ENCODE data around the gene ACOT7.

Gene ACOT7

DNA sequence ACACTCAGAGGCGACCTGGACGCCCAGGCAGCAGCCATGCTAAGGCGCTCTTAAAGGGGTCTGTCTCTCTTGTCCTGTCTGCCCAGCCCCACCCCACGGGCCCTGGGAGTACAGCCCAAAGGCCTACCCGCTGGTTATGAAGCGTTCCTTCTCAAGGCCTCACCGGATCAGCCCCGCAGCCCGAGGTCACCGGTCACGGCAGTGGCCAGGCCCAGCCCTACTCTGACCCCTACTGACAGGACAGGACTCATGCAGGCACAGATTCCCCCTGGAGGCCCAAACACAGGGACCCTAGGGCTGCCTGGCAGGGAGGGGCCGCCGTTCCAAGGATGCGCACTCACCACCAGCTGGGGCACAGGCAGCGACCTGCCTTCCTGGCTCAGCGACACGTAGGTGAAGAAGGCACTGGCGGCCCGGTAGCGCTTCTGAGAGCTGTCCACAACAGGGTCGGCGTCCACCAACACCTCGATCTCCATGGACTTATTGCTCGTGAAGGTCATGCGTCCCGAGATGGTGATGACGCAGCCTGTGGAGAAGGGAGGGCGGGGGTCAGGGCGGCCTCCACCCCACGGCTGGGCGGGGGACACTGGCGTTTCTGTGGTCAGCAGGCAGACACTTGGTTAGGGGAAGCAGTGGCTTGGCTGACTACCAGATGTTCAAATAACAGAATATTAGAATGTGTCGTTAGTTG, 112.7 kb downstream of the ACOT7 start:
- no peak for DNase-seq

DNA sequence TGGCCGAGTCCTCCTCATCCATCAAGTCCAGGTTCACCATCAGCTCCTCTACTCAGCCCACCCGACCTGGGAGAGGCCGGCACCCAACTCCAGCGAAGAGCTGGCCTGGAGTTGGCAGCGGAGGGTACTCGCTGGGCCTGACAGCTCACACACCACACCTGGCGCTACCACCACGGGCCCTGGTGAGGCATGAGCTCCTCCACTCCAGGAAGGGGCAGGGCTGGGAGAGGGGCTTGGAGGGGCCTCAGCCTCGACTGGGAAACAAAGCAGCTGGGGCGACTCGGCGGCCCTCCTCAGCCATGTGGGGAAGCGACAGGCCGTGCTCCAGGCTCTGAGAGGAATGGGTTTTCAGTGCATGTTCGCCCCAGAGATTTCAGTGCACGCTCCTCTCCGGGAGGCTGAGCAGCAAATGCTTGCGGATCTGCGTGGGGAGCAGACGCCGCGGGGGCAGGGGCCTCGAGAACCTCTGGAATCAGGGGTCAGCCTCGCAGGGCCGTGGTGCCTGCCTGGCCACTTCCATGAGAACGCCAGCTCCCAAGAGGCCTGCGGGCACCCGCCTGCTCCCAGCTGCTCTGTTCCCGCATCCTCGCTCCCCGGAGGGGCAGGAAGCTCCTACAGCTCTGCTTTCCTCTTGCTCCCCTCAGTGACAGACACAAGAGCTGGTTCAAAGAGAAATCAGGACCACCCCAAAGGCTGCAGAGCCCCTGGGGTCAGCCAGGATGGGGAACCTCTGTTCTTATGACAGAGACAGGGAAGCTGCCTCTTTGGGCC, 113.8 kb downstream of the ACOT7 start:
- no peak for DNase-seq

DNA sequence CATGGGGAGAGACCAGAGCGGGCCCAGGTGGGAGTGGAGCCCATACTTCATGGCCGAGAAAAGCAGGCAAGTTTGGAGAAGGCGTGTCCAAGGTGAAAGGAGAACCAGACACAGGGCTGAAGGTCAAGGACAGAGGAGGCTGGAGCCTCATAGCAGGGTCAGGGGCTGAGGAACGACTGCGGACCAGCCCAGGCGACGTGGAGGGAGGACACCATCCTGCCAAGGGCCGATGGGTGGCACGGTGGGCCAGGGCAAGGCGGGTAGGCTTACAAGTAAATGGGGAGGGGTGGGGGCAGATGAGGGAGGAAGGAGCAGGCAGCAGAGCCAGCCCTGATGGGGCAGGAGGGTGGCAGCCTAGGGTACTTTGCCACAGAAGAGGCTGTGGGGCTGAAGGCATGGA, 114.5 kb downstream of the ACOT7 start:
- no peak for DNase-seq

DNA sequence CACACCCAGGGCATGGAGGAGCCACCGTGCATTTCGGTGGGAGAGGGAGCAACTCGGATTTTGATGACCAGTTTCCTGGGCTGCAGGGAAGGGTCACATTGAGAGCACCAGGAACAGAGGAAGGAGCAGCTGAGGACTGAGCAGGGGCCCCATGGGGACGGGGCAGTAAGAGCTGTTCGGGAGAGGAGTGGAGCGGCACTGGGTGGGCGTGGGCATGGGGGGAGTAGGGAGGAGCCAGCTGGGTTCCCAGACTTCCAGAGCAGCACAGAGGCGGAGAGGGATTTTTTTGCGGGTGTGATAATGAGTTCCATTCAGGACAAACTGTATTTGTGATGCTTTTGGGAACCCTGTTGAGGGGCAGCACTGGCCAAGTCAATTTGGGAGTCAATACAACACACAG, 115.3 kb downstream of the ACOT7 start:
- DNase-seq = peak; percentile 94

DNA sequence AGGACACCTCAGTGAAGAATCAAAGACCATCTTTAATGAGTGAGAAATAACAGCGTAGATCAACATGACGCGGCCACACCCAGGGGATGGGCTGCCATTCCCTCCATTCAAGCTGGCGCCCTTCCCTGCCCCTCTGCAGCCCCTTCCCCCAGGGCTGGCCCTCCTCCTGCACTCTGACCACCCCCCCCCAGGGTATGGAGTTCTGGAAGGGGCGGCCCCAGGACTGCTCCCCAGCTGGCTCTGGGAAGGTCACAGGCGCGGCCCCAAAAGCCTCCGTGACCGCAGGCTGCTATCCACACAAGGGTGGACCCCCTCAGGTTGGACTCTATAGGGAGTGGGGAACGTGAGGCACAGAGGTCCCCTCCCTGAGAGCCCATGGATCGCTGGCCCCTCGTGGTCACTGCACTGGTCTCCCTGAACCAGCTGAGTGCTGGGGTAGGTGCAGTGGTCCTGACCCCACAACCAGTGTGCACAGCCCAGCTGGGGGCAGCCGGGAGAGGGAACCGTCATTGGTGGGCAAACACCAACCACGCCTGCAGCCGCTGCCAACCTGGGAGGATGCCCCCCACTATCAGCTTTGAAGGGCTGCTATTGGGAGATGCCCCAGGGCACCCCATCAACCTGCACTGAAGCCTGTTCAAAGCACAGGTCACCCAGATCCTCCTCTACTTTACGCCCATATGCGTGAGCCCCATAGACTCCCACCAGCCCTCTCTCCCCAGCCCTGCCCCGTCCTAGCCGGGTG, 116.6 kb downstream of the ACOT7 start:
- no peak for DNase-seq

DNA sequence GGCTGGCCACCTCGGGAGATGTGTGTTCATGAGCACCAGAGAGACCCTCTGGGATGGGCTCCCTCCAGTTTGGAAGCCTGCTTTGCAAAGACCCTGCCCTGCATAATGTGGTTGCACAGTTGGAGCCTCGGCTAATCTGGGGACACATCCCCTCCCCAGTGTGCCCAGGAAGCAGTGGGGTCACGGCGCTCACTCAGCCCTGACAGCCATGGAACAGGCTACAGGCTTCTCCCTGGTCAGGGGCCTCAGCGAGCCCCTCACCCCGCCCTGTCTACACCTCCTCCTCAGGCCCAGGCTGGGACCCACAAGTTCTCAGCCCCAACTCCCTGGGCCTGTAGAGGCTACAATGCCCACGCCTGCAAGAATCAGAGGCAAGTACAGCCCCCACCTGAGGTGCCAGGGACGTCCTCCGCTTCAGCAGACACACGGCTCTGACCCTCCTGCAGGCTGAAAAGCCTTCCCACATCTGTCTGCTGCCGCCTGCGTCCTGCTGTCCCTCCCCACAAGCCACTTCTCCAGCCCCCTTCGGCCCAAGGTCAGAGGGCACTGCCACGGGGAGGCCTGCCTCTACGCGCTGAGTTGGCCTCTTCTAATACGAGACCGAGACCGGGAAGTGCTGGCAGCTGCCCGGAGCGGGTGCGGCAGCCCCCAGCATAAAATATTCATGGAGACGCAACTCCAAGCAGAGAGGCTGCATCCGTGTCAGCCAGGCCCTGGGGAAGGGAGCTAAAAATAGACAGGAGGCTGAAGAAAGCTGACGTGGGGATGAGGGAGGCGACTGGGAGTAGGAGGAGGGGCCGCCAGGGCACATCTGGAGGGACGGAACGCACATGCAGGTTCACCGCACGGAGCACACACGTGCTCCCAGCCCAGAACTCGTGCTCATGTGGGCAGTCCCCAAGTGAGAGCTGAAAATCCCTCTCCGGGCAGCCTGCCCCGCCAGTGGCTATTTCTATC, 117.5 kb downstream of the ACOT7 start:
- DNase-seq = peak; percentile 91

DNA sequence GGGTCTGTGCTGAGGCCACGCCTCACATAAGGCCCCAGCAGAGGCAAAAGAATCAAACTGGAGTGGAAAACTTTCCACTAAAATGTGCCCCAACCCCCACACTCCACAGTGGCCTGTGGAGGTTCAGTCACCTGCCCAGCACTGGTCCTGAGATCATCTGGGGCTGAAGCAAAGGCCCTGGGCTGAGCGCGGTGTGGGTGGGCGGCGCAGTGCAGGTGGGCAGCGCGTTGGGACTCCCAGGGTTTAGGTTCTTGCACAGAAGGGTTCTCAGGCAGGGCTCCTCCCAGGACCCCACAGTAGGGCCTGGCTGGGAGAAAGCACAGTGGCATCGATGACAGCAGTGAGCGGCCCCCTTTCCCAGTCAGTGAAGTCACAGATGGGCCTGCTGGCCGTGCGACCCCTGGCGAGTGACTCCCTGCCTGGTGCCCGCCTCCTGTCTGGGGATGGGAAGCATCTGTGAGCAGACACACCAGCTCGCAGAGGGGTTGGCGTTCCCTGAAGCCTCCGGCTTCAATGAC, 118.9 kb downstream of the ACOT7 start:
- no peak for DNase-seq

DNA sequence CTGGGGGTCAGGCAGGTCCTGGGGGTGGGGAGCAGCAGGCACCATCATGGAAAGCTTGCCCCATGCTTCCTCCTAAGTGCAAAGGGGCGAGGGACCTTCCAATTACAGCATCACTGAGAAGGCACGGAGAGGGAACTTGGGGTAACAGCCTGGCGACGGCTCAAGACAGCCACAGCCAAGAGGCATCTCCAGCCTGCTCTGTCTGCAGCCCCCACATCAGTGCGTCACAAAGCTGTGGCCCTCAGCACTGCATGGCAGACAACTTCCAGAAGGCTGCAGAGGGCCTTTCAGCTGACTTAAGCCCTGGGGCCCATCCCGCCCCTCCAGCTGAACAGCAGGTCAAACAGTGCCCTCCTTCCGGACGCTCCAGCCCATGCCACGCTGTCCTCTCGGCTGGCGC, 119.5 kb downstream of the ACOT7 start:
- DNase-seq = no peak

DNA sequence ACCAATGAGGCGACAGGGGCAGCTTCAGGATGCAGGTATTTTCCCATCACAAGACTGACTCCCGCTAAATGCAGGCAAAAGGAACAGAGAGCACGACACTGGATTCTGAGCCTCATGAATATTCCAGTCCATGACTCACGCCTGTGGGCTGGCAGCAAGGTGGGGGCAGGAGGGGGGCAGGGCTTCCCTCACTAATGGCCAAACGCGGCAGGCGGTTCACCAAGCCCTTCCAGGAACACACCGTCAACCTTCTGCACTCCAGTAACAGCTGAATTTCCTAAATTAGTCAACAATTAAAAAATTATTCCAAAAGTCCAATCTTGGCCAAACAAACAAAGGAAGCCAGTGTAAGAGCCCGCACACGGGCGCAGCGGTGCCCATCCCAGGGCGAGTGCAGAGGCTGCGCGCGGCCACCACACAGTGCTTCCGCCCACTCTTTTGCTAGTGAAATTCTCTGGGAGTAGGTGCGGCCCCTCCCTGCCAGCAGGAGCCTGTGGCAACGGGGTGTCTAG, 120.1 kb downstream of the ACOT7 start:
- DNase-seq = no peak

DNA sequence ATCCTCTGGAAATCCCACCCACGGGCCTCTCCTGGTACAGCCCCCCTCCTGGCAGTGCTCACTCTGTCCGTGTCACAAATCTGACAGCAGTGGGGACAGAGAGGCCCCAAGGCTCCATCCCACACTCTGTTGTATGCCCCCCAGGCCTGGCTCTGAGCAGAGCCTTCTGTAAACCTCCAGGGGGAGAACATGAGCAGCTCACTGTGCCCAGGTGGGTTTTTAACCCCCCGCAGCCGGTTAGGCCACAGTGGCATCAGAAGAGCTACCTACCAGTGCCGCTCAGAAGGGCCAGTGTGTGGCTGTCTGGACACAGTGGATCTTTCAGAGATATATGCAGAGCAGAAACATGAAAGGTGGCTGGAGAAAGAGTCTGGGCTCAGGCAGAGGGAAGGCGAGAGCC, 120.7 kb downstream of the ACOT7 start:
- no peak for DNase-seq

DNA sequence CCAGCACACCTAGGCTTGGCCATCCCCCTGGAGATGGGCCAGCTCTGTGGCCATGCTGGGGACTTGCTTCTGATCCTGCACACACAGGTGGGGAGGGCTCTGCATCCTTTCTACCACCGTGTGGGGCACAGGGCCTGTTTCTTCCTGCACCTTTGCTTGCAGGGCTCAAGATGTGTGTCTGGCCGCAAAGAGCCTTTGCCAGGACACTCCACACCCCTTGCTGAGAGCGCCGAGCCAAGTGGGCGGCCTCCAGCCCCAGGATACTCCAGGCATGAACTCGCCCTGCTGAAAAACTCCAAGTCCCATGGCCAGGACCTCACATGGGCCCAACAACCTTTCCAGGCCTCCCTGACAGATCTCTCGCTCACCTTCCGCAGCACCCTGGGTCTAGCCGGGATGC, 121.1 kb downstream of the ACOT7 start:
- DNase-seq = no peak

DNA sequence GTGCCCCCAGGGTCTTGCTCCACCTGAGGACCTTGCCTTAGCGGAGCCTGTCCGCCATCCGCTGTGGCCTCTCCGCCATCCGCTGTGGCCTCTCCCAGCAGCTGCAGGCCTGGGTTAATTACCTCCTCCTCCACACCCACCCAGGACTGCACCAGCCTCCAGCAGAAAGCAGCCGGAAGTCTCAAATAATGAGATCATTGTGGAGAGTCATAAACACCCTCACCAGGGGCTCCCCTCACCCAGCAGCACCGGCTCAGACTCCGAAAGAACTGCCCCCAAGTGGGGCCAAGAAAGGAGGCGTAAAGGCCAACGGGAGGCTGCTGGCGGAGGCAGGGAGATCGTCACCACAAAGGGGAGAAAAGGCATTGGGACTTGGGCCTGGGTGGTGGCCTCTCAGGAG, 122.0 kb downstream of the ACOT7 start:
- no peak for DNase-seq

DNA sequence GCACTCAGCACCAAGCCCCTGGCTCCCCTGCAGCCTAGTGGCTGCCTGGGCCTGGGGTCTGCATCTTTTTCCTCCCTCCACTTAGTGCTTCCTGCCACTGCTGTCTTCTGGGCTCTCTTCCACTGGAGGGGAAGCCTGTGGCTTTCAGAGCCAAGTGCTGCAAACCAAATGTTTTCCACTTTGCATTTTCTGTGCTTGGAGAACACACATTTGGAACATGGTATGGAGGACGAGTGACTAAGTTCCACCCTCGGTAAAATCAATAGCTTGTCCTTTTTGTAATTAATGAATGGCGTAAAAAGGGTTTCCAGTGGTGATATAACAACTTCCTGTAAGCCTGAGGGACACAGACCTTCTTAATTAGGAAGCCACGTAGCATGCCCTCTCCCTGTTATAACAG, 122.6 kb downstream of the ACOT7 start:
- DNase-seq = no peak

DNA sequence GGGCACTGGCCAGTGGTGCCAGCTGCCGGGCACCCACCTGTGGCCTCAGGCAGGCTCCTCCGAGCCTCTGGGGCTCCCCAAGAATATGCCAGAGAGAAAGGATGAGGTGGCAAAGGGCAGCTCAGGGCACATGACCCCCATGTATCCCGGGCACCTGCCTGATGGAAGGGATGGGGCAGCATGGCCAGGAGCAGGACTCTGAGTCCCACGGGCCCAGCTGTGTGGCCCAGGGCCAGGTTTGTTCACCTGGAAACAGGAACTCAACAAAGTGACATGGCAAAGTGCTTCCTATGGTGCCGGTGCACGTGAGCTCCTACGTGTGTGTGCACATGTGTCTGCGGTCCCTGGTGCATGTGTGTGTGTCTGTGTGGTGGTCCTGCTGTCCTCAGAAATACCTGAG, 123.2 kb downstream of the ACOT7 start:
- peak; percentile 61 for DNase-seq

DNA sequence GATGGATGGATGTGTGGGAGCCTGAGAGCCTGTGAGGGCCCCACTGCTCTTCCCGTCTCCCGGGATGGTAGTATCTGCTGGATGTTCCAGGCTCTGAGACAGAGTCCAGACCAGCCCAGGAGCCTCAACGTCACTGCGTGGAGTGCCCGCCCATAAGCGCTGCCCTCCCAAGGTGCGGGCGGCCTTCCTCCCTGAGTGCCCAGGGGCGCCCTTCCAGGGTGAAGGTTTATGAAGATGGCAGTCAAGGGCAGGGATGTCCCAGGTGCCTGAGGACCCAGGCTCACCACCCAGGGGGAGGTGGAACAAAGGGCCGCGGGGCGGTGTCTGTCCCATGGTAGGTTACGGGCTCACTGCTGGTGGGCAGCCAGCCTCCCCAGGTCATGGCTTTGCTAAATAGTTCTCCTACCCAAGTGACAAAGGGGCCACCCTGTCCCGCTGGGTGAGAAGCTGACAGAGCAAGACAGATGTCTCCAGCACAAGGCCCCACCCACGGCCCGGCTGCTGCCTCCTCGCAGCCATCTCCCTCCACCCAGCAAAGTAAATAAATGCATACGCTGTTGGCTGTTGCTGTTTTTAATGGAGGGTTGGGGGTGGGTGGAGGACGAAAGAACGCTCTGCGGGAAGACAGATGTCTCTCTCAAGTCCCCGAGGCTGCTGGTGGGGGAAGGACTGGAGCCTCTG, 123.7 kb downstream of the ACOT7 start:
- DNase-seq = peak; percentile 88

DNA sequence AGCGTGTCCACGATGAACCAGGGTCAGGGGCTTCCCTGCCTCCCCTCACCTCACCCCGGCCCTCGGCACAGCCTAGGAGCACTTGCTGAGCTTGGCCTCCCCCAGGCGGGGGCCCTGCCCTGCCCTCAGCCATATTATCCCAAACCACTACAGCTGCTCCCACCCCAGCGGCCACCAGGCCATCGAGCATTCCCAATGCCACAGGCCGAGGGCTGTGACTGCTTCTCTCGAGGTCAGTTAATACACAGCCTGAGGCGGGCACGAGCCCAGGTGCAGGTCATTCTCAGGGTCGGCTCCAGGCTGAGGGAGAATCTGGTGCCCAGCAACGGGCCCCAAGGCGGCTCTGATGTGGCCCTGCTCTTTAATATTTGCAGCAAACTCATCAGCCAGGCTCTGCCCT, 124.3 kb downstream of the ACOT7 start:
- no peak for DNase-seq

DNA sequence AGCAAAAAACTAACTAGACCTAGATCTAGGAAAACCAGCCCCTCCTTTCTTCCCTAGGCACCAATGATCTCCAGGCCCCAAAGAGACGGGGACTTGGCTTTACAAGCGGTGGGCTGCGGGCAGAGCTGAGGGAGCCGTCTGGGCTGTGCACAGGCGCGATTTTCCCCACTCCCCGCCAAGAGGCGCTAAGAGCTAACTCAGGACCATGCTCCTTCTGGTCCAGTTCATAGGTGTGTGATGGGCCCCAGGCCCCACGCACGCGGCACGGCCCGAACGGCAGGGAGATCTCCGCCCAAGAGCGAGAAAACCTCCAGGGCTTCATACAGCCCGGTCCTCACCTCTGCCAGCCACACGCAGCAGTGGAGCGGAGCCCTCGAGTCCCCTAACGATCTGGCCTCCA, 125.2 kb downstream of the ACOT7 start:
- no peak for DNase-seq

DNA sequence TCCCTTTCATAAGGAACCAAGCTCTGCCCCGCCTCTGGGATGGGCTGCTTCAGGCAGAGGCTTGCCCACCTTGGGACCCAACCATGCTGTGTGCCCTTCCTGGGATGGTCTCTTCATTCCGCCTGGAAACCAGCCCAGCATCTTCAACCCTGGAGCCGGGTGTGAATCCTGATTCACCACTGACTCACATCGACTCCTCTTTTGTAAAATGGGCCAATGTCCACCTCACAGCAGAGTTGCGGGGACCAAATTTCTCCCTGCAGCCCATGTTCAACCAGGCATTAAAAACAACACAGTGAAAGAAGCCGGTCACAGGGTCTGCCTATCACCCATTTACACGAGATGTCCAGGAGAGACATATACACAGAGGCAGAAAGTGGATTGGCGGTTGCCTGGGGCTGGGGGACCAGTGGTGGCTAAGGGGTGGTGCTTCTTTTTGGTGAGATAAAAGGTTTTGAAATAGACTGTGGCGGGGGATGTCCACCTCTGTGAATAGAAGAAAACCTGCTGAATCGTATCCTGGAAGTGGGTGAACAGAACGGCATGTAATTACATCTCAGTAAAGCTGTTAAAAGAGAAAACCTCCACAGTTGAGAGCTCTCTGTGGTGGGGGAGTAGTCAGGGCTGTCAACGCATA, 125.8 kb downstream of the ACOT7 start:
- DNase-seq = no peak

DNA sequence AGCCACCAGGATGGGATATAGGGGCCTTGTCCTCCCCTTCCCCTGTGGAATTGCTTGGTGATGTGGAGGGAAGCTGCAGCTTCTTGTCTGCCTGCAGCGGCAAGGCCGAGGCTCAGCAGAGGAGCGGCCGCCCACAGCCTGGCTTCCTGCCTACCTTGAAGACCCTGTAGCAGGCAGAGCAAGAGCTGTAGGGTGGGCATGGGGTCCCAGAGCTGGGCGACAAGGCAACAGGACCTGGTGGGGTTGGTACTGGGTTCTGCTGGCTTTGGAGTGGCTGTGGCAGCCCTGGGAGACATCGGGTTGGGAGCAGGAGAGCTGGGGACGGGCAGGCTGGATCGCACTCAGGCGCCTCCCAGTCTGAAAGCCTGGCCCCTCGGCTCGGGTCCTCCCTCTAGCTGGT, 126.9 kb downstream of the ACOT7 start:
- DNase-seq = no peak

DNA sequence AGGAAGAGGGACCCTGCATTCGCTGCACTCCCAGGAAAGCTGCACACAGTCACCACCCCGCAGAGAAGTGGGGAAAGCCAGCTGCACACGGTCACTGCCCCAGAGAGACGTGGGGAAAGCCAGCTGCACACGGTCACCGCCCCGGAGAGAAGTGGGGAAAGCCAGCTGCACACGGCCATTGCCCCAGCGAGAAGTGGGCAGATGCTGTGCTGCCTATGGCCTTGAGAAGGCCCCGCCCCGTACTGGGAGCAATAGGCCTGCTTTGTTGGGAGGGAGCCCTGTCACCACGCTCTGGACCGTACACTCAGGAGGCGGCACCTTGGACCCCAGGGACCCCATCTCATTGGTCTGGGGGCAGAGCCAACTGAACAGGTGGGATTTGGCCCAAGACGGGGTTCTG, 128.4 kb downstream of the ACOT7 start:
- DNase-seq = no peak

DNA sequence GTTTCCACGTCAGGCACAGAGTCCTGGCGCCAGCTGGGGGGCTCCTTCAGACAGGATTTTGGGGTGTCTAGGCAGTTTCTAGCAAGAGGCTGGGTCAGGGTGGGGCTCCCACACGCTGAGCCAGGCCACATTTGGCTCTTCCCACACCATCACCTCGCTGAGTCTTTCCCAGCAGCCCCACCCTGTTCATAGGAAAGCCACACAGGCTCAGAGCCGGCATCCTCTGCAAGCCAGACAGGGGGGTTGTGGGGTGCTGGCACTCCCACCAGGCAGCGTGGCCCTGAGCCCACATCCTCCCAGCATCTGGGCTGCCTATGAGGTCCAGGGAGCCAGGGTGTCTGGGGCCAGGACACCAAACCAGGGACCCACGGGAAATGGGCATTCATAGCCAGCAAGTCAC, 129.9 kb downstream of the ACOT7 start:
- DNase-seq = no peak
